Measurements from ENCODE around the gene ZFP90.

DNA sequence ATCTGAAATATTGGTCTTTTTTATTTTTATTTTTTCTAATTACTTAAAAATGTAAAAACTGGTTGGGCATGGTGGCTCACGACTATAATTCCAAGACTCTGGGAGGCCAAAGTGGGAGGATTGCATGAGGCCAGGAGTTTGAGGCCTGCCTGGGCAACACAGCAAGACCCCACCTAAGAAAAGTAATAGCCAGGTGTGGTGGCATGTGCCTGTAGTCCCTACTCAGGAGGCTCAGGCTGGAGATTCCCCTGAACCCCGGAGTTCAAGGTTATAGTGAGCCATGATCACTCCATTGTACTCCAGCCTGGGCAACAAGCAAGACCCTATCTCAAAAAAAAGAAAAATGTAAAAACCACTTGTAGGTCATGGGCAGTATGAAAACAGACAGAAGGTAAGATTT, 69.2 kb downstream of the ZFP90 start:
- no peak for TF ChIP-seq POLR2AphosphoS5 (IDR thresholded peaks at IDR 0.05; ENCODE audit: insufficient read depth in 1 of 2, low read depth in 1 of 2)
- TF ChIP-seq, protein P1, sequence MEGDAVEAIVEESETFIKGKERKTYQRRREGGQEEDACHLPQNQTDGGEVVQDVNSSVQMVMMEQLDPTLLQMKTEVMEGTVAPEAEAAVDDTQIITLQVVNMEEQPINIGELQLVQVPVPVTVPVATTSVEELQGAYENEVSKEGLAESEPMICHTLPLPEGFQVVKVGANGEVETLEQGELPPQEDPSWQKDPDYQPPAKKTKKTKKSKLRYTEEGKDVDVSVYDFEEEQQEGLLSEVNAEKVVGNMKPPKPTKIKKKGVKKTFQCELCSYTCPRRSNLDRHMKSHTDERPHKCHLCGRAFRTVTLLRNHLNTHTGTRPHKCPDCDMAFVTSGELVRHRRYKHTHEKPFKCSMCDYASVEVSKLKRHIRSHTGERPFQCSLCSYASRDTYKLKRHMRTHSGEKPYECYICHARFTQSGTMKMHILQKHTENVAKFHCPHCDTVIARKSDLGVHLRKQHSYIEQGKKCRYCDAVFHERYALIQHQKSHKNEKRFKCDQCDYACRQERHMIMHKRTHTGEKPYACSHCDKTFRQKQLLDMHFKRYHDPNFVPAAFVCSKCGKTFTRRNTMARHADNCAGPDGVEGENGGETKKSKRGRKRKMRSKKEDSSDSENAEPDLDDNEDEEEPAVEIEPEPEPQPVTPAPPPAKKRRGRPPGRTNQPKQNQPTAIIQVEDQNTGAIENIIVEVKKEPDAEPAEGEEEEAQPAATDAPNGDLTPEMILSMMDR (IDR thresholded peaks at IDR 0.05), result no peak
- no peak for TF ChIP-seq POLR2A (IDR thresholded peaks at IDR 0.05)

Data from vagina (tissue), 2 donors.